ENCODE measurements around the gene CMTM5. TPM values are rescaled to one million over a fixed set of nuclear protein-coding genes. Genes with fewer than 3 reads are reported as not detected.

The CMTM5 gene
- polyA plus RNA-seq, 1 of the 3 experiments (the other 2 are of a cell fraction) = 0.13 TPM

GRCh38 chr14:23348297-23348655 is 28.6 kb upstream of the CMTM5 start:
- ChIA-PET CTCF (interaction anchor here (1.1 to 3.5 kb wide), 4 partner anchors 10 to 47 kb away, joined by 4 to 16 read pairs (median 5); no protein-coding TSS in a partner anchor), POLR2A (no interaction called here)
- Histone ChIP-seq H4K20me1 (ENCODE audit: insufficient read depth) (no peaks in the 10 kb centered on the region), H2AFZ (ENCODE audit: low read depth) (no peak overlapping the region), H3K27me3 (ENCODE audit: insufficient read depth) (no peaks in the 10 kb centered on the region), H3K27ac (ENCODE audit: low read depth in 2 of 2, low read length in 1 of 2) (no peak overlapping the region; a peak in 1 of 4 replicates), H3K4me3 (ENCODE audit: low read depth in 2 of 2, low read length in 1 of 2) (no peak overlapping the region), H3K9ac (no peak overlapping the region), H3K9me3 (no peaks in the 10 kb centered on the region), H3K9me2 (no peaks in the 10 kb centered on the region), H3K36me3 (replicated peaks in 1 of 2; ENCODE audit: control insufficient read depth in 1 of 2, insufficient read depth in 2 of 2, low read length in 1 of 2) (peaks cover 0 to 2% of the 10 kb centered on the region in 2 experiments), H3F3A (replicated peaks; ENCODE audit: insufficient read depth) (no peaks in the 10 kb centered on the region), H3K79me2 (ENCODE audit: insufficient read depth) (no peaks in the 10 kb centered on the region), H3K4me1 (ENCODE audit: control insufficient read depth in 1 of 2, insufficient read depth in 2 of 2, low read depth in 1 of 2, low read length in 1 of 2) (peaks cover 0 to 10% of the 10 kb centered on the region in 2 experiments; a peak in 1 of 4 replicates), H3K4me2 (no peak overlapping the region)
- TF ChIP-seq SMC3 (IDR thresholded peaks at IDR 0.05; ENCODE audit: low read depth, low read length) (no peak), NRF1 (IDR thresholded peaks at IDR 0.05; ENCODE audit: low read depth, low read length) (no peak), SIN3A (IDR thresholded peaks at IDR 0.05; ENCODE audit: borderline replicate concordance, low read depth, low read length) (no peak), RFX5 (IDR thresholded peaks at IDR 0.05; ENCODE audit: low read length) (no peak), MEF2A (IDR thresholded peaks at IDR 0.05; ENCODE audit: borderline replicate concordance, low read depth) (no peak), EZH2phosphoT487 (IDR thresholded peaks at IDR 0.05; ENCODE audit: borderline replicate concordance, low read depth) (no peak), PBX3 (IDR thresholded peaks at IDR 0.05) (no peak), TEAD4 (IDR thresholded peaks at IDR 0.05; ENCODE audit: borderline replicate concordance, insufficient read depth) (no peak), REST (IDR thresholded peaks at IDR 0.05; ENCODE audit: low read depth, low read length) (no peak), FOXJ3 (CRISPR knock-in tag; IDR thresholded peaks at IDR 0.05) (no peak), MXI1 (IDR thresholded peaks at IDR 0.05; ENCODE audit: low read depth, low read length) (no peak), MAX (IDR thresholded peaks at IDR 0.05; ENCODE audit: low read depth) (no peak), GATA2 (CRISPR knock-in tag; IDR thresholded peaks at IDR 0.05) (no peak), JUND (IDR thresholded peaks at IDR 0.05) (no peak), EP300 (IDR thresholded peaks at IDR 0.05; ENCODE audit: borderline replicate concordance in 1 of 2, low read depth in 1 of 2, low read length in 1 of 2) (no peak), USF1 (IDR thresholded peaks at IDR 0.05; ENCODE audit: borderline replicate concordance, low read depth) (no peak), CTCF (IDR thresholded peaks at IDR 0.05) (no peak), ZBTB33 (IDR thresholded peaks at IDR 0.05; ENCODE audit: borderline replicate concordance, low read depth) (no peak)
- no peak for DNase-seq
- 94% methylated on average over 6 of the region's 6 CpGs for WGBS (ENCODE audit: low lambda C conversion rate)
